H1 (cell line): ENCODE measurements around the gene COL25A1. TPM values are rescaled to one million over a fixed set of nuclear protein-coding genes. Genes with fewer than 3 reads are reported as not detected.

Experiments used
- JUND ChIP-seq: IDR thresholded peaks from 2 replicates; pipeline ENCODE4 v1.6.1; 2011; ENCODE audit warnings: mild to moderate bottlenecking, improper control_type of control experiment, low read length
- polyA plus RNA-seq, 7 experiments: library from polyadenylated mRNA; depleted of rRNA in 3 of 7; stranded (reverse) in 5 of 7; unstranded in 2 of 7; fragments of >200 nt in 5 of 7; fragments of 200-250 nt in 2 of 7; gene quantifications; 1 replicate in 5 of 7; 2 replicates in 1 of 7; 4 replicates in 1 of 7; pipeline versions ENCODE4 v1.2.1 to v1.2.3, GENCODE V29; 2011 to 2013; ENCODE audit warnings: missing spikeins in 2 of 7, mixed read lengths in 2 of 7
- total RNA-seq: library from RNA; stranded (reverse); fragmentation: NEBNext Ultra II Directional; extraction: Animal tissue kit (Norgen Biotek cat#: 25700); gene quantifications from 2 replicates; pipeline ENCODE4 v1.2.1, GENCODE V29; 2021
- TF ChIP-seq, protein P1 (sequence below): IDR thresholded peaks from 2 replicates; pipeline ENCODE4 v1.6.1; 2012; ENCODE audit warnings: inconsistent platforms

Gene COL25A1
- total and polyA plus RNA-seq, 2 of the 8 experiments (the other 6 are each of a cell fraction or from before 2014, with no cell fraction given): 1.1 to 8.3 TPM

- TF ChIP-seq, protein P1, sequence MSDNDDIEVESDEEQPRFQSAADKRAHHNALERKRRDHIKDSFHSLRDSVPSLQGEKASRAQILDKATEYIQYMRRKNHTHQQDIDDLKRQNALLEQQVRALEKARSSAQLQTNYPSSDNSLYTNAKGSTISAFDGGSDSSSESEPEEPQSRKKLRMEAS: no peak
- no peak for TF ChIP-seq JUND
- TF ChIP-seq, all 59 proteins: peak for 0
Observed at GRCh38 chr4:109169170-109169569, 133.3 kb downstream of the COL25A1 start (continued).
